ENCODE measurements around the gene SLC31A1.
"Not testable (repeated sequence)": the region's sequence is repeated elsewhere in the genome, so short reads cannot be mapped to it uniquely, and the experiment has no call there.

DNA sequence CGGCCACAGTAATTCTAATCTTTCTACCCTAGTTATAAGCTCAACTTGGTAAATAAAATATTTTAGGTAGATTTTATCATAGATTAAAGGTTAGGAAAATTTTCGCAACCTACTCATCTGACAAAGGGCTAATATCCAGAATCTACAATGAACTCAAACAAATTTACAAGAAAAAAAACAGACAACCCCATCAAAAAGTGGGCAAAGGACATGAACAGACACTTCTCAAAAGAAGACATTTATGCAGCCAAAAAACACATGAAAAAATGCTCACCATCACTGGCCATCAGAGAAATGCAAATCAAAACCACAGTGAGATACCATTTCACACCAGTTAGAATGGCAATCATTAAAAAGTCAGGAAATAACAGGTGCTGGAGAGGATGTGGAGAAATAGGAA lies 28.3 kb downstream of the SLC31A1 start:
- TF ChIP-seq CTCF (IDR thresholded peaks at IDR 0.05); POLR2AphosphoS5 (IDR thresholded peaks at IDR 0.05; ENCODE audit: low read depth, low read length); TCF7L2 (IDR thresholded peaks at IDR 0.05; ENCODE audit: low read depth, low read length): not testable (repeated sequence)
- TF ChIP-seq, protein P1, sequence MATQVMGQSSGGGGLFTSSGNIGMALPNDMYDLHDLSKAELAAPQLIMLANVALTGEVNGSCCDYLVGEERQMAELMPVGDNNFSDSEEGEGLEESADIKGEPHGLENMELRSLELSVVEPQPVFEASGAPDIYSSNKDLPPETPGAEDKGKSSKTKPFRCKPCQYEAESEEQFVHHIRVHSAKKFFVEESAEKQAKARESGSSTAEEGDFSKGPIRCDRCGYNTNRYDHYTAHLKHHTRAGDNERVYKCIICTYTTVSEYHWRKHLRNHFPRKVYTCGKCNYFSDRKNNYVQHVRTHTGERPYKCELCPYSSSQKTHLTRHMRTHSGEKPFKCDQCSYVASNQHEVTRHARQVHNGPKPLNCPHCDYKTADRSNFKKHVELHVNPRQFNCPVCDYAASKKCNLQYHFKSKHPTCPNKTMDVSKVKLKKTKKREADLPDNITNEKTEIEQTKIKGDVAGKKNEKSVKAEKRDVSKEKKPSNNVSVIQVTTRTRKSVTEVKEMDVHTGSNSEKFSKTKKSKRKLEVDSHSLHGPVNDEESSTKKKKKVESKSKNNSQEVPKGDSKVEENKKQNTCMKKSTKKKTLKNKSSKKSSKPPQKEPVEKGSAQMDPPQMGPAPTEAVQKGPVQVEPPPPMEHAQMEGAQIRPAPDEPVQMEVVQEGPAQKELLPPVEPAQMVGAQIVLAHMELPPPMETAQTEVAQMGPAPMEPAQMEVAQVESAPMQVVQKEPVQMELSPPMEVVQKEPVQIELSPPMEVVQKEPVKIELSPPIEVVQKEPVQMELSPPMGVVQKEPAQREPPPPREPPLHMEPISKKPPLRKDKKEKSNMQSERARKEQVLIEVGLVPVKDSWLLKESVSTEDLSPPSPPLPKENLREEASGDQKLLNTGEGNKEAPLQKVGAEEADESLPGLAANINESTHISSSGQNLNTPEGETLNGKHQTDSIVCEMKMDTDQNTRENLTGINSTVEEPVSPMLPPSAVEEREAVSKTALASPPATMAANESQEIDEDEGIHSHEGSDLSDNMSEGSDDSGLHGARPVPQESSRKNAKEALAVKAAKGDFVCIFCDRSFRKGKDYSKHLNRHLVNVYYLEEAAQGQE (IDR thresholded peaks at IDR 0.05; ENCODE audit: insufficient read depth in 1 of 2, low read depth in 2 of 2, low read length in 1 of 2), result not testable (repeated sequence)

Data from Panc1 (cell line).